NCI-H1092 (cell line): ENCODE data around the gene HHAT.
A peak's percentile ranks its signal among the peaks of the same experiment; 100 is the strongest.

Experiments used
- DNase-seq: peaks from one replicate; lab custom pipeline; 2025; lab: John Stamatoyannopoulos, UW

HHAT gene

GRCh38 chr1:210328746-210329503, at the start of gene HHAT:
TSS of gene HHAT (plus strand) at chr1:210328902. CDS start at chr1:210348976, 20,074 bp downstream.
- DNase-seq, result peak; percentile 50

DNA sequence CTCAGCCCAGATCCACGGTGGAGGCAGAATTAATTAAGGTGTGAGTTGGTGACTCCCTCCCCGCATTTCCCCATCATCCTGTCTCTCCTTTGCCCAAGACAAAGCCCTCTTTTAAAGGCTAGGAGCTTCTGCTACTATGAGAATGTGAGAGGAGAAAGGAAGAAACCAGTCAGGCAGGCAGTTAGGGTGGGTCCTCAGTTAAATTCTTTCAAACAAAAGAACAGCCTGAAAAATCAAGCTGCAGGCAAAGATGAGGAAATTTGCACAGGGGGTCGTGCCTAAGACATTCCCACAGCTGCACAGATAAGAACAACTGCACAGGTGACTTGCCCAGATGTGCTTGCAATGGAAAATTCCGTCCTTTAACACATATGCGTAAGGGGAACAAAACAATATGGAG, 48.5 kb upstream of the HHAT start:
- DNase-seq, result no peak

DNA sequence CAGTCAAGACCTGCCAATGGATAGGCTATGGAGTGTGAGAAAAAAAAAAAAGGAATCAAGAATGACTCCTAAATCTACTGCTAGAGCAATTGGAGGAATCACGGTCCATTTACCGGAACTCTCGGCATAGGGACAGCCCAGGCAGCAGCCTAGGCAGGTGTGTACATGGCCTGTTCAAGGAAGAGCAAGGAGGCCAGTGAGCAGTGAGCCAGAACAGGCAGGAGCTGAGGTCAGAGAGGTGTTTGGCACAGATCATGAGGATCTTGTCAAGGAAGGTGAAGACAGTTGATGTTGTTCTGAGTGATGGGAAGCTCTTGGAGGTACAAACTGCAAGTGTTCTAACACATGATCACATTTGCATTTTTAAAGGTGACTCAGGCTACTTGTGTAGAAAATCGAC, 40.6 kb upstream of the HHAT start:
- DNase-seq, result no peak

- no peak for DNase-seq
Observed at GRCh38 chr1:210289248-210289647, 39.5 kb upstream of the HHAT start.

GRCh38 chr1:210291081-210291764, 37.5 kb upstream of the HHAT start:
- no peak for DNase-seq

- DNase-seq, result no peak
Observed at GRCh38 chr1:210291786-210292230, 36.9 kb upstream of the HHAT start.

- DNase-seq, result peak; percentile 68
Observed at GRCh38 chr1:210292231-210292871, 36.4 kb upstream of the HHAT start.

DNA sequence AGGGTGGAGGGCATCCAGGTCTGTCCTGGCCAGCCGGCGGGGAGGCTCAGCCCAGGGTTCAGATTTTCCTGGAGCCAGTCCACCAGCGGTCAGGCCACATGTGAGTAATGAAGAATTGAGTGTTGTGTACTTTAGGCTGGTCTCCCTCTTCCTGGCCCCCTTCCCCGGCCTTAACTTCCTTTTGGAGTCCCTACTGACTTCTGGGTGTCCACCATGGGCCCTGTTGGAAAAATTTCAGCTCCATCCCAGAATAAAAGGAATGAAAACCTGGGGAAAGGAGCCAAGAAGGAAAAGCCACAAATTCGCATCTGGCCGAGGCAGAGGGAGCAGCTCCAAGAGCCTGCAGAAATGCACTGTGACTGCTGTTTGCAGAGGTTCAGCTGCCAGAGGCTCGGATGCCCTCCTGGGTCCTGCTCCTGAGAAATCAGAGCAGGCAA, 35.5 kb upstream of the HHAT start:
- DNase-seq, result no peak

GRCh38 chr1:210294999-210295745, 33.5 kb upstream of the HHAT start:
- DNase-seq, result peak; percentile 44

DNA sequence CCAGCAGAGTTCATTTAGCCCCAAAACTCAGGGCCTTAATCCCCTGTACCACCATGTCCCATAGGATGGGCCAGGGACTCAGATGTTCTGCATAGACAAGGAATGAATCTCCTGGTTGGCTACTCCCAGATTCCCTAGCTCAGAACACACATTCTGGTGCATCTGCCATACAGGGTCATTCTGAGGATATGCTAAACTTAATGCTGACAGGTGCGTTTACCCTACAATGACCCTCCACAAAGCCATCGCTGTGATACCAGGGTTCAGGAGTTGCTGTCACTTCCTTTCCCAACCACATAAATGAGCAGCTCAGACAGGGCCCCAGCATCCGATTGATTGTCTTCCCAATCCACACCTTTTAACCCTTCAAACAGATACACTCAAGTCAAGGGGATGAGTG, 32.0 kb upstream of the HHAT start:
- DNase-seq, result no peak

- DNase-seq, result no peak
Observed at GRCh38 chr1:210298296-210298695, 30.4 kb upstream of the HHAT start.

GRCh38 chr1:210298936-210299335, 29.8 kb upstream of the HHAT start:
- no peak for DNase-seq

- DNase-seq, result no peak
Observed at GRCh38 chr1:210299501-210299900, 29.2 kb upstream of the HHAT start.

DNA sequence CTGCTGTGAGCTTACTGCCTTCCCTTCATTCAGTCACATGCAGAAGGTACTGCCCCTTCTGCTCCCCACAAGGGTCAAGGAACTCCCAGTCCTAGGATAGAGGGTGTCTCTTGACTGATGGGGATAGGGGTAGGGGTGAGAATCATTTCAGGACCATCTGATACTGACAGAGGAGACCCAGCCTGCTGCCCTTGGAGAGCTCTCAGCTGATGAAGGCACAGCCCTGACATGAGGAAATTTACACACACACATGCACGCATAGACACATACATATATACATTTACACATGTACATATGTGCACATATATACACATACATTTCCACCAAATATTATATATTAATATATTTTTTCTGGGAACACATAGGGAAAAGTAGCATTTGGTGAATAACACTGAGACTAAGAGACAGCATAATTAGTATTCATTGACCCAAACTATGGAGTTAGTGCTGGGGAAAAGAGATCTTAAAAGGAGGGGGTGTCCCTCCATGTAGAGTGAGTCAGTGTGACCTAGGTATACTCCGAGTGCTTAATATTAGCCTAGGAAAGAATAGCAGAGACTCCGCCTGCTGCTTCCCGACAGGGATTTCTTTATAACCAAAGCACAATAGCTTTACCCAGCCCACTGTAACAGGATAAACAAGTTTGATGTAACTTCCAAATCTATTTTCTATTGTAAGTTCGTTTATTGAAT, 27.6 kb upstream of the HHAT start:
- no peak for DNase-seq

DNA sequence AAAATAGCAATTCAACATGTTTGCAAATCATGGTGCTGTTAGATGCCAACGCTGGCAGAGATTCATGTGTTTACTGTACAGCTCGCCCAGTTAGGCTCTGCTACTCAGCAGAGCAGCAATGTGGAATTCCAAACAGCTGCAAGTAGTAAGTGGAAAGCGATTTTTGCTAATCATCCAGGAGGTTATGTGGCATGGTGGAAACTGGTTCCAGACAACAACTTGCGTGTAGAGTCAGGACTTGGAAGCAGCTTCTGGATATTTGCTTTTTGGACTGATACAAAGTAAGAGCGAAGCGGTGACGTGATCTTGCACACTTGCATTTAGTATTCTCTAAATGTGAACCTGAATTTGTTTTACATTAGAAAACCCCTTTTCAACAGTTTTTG, 27.1 kb upstream of the HHAT start:
- no peak for DNase-seq

- no peak for DNase-seq
Observed at GRCh38 chr1:210302501-210302900, 26.2 kb upstream of the HHAT start.

GRCh38 chr1:210303391-210303790, 25.3 kb upstream of the HHAT start:
- no peak for DNase-seq

GRCh38 chr1:210310562-210311153, 18.0 kb upstream of the HHAT start:
- DNase-seq, result no peak

DNA sequence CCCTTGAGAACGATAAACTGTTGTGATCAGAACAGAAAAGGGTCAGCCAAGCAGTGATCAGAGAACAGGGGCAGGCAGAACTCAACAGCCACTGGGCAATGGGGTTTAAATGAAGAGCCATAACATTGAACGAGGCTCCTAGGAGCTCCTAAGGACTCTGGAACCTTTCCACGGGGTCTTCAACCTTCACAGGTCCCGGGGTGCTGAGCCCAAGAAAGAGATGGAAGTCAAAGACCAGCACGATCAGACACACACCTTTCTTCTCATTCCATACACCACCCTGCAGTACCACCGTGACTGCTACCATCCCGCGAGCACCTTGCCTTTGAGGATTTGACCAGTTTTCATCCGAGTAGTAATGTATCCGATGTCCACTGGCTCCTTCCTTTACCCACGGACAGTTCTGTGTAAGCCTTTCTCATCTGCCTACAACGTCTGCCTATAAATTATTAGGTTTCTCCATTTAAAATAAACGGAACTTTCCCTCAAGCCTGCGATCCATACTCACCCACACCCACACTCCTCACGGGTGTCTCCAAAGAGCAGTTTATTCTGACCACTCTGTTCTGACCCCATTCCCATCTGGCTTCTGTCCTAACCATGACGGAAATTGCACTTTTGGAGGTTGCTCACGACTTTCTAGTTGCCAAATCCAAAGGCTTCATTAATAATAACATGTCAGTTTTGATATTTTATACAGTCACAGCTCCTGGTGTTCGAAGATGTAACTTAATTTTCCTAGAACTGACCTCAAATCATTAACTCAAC, 16.8 kb upstream of the HHAT start:
- no peak for DNase-seq

GRCh38 chr1:210313046-210313595, 15.6 kb upstream of the HHAT start:
- DNase-seq, result no peak
